ENCODE results near the gene NAA10.

Gene NAA10

DNA sequence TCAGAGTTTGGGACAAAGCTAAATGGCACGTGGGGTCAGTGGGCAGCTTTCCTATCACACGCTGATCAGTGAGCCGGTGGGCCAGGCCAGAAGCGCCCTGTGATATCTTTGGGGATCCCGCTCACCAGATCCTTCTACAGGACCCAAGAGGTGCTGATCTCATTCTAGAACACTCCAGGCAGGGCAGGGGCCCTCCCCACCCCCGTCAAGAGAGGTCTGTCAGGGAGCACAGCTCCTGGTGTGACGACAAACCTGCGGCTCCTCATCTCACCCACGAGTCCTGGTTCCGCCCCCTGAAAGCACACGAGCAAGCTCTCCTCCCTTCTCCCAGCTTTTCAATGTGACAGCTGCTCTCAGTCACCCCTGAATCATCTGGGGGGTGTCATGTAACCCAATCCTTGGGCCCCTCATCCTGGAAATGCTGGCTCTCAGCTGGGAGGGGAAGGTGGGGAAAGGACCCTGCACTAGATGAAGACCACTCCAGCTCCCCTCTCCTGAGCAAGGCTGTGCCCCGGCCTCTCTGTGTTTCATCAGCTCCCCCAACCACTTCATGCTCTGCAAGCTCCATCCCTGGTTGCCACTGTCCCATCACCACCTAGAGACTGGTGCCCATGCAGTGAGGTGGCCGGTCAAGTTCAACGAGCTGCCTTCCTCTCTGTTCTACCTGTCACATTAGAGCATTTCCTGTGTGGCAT, 32.2 kb upstream of the NAA10 start:
- DNase-seq (ENCODE audit: low read depth) = no peak

DNA sequence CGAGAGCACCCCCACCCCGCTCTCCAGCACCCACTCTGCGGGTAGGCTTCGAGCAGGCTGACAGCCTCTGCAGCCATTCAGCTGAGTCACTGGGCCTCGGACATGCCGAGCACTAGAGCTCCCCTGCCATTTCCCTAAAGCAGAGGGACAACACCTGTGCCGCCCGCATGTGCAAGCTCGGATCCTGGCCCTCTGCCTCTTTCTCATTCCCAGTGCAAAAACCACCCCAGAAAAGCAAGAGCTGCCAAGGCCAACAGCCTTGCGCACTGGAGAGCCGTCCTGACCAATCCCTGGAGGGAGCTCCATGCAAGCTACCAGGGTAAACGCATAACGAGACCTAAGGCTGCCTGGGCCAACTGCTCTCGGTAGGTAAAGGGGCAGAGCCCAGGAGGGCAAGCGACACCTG, 31.4 kb upstream of the NAA10 start:
- DNase-seq (ENCODE audit: low read depth) = no peak

DNA sequence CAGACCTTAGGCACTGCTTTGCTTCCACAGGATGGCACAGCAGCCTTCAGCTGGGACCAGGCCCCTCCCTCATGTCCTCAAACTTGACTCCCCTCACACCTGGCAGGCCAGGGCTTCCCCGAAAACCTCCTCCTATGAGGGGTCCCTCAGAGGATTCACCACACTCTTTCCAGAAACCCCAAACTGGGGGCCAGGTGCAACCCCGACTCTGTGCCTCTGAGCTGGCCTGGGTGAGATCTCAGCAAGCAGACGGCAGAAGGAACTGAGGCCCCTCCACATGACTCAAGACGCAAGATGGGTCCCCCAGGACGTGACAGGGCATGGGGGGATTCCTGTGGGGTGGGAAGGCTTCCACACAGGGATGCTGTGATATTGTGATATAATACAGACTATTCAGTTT, 30.6 kb upstream of the NAA10 start:
- no peak for DNase-seq (ENCODE audit: low read depth)

DNA sequence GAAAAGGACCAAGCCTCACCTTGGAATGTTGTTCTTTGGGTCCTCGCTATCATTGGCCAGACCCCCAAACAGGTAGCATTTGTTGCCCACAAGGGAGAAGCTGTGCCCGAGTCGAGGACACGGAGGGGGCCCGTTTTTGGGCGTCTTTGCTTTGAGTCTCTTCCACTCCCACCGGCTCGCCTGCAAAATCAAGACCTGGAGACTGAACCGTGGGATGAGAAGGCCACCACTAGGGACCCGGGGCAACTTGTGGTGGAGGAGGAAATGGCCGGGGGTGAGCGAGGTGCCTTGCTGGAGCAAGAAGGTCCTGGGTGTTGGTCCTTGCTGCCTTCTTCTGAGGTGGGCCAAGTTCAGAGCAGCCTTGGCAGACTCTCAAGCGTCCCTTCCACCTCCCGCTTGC, 29.3 kb upstream of the NAA10 start:
- no peak for DNase-seq (ENCODE audit: low read depth)

DNA sequence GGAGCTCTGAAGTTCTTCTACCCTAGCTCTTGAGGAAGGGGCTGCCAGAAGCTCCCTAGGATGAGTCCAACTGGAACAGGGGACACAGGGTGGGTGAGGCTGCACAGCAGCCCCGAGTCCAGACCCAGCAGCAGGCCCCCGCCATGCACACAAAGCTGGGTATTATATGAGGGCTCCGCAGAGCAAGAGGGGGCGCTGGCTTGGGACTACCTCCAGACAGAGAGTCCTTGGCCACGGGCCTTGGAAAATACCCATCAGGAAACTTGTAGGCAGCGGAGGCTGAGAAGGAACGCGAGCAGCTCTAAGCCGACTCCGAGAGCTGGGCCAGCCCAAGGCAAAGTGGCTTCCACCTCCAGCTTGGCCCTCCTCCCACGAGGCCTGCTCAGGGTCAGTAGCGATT, 28.7 kb upstream of the NAA10 start:
- no peak for DNase-seq (ENCODE audit: low read depth)

DNA sequence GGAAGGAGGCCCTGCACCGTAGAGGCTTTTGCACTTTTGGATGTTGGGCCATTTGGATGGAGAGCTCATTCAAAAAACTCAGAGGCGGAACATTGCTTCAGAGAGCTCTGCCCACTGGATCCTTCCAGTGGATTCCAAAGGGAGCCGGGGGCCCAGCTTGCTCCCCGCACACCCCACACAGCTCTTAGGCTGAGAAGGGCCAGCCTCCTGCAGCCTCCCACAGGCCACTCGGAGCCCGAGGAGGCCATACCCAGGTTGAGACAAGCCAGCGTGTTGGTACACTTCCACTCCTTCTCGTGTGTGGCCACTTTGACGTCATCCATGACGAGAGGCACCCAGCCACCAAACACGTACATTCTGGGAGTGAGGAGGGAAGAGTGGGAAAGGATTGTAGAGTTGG, 26.5 kb upstream of the NAA10 start:
- DNase-seq (ENCODE audit: low read depth) = no peak

DNA sequence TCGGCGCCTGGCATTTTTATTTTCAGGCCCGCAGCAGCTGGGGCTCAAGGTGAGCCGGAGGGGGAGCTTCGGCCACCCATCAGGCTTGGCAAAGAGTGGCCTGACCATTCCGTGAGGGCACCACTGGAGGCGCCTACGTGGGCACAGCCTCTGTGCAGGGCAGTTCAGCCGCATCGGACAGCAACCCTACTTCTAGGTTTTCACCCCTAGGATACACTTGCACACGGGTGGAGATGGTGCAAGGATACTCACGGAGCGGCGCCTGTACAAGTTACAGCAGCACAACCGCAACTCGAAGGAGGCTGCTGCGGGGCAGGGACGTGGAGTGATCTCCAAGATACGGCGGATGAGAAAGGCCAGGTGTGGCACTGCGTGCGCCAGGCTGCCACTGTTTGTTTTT, 25.9 kb upstream of the NAA10 start:
- no peak for DNase-seq (ENCODE audit: low read depth)

DNA sequence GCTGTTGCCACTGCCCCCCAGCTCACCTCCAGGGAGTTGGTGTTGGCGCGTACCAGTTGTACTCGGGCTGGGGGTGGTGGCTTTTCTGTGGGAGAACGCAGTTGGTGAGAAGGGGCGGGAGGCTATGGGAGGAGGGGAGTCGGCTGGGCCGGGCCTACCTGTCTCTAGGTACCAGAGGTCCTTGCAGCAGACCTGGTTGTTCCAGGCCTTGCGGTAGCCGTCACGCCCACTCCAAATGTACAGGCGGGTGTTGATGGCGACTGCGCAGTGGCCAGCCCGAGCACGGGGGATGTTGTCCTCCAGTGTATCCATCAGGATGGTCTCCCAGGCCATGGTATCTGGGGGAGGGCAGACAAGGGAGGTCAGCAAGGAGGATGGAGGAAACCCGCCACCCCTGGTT, 25.2 kb upstream of the NAA10 start:
- DNase-seq (ENCODE audit: low read depth) = no peak

DNA sequence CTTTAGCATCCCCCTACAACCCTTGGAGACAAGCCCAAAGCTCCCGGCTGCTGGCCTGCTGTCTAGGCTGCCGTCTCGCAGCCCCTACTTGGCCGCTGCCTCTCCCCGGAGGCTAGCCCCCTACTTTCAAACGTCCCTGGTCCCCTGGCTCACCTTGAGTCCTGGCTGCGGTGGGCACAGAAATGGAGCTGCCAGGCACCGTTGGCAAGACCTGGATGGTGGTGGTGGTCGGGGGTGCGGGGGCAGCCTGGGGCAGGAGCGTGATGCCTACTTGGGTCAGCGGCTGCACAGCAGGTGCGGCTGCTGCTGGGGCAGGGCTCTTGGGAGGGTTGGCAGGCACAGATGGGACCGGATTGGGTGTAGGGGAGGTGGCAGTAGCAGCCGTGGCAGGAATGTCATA, 24.8 kb upstream of the NAA10 start:
- no peak for DNase-seq (ENCODE audit: low read depth)

DNA sequence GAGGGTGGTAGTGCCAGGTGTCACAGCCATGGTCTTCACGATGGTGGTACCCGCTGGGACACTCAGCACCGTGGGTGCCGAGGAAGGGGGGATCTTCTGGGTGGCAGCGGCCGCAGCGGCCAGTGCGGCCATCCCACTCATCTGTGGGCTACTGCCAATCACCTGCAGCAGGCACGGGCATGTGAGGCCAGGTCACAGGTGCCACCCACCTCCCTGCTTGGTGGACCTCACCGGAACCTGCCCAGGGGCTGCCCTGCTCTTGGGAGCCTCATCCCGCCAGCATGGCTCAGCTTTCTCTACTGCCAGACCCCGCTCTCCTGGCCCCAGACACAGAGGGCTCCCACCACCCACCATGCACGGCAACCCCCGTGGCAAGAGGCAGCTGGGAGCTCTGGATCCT, 23.8 kb upstream of the NAA10 start:
- DNase-seq (ENCODE audit: low read depth) = no peak

DNA sequence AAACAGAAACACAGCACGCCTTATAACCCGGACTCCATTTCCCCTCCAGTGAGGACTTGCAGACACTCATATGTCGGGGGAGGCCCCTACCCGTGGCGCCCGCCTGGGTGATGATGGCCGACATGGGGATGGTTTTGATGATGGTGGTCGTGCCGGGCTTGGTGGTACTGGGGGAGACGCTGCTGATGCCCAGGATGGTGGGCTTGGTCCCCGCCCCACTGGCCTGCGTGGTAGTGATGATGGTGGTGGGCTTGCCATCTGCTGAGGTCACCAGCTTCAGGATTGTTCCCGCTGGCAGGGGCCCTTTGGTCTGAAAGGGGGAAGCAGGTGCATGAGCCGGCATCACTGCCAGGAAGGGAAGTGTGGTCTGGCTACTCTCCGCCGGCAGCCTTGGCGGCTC, 22.4 kb upstream of the NAA10 start:
- DNase-seq (ENCODE audit: low read depth) = no peak

DNA sequence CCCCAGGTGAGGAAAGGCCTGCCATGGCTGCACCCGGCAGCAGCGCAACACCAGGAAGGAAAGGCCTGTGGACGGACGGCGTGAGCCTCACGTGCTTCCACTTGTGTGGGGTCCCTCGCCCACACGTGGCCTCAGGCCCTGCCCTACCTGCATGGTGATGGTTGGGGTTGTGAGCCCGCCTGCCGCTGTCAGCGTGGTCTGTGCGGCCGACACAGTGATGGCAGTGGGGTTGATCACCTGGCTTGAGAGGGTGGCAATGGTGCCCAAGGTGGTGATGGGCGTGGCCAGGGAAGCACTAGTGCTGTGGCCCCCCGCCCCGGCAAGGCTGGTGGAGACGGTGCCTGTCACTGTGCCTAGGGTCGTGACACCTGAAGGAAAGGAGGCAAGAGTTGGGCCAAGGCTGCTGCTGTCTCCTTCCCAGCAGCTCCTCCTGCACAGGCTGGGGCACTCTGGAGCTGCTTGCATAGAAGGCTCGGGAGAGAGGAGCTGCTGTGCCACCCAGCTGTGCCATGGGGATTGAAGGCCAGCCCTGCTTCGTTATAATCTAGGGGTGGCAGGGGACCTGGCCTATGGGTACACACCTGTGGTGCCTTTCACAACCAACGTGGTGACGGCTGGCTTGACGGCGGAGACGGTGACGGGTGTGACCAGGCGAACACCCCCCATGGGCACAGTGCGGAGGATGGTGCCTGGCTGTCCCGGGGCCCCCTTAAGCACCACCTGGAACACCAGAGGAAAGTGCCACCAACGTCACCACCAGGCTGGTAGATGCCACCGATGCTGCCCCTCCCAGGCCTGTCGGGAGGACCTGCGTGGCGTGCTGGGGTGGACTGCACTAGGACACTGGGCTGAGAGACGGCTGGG, 21.4 kb upstream of the NAA10 start:
- no peak for DNase-seq (ENCODE audit: low read depth)

DNA sequence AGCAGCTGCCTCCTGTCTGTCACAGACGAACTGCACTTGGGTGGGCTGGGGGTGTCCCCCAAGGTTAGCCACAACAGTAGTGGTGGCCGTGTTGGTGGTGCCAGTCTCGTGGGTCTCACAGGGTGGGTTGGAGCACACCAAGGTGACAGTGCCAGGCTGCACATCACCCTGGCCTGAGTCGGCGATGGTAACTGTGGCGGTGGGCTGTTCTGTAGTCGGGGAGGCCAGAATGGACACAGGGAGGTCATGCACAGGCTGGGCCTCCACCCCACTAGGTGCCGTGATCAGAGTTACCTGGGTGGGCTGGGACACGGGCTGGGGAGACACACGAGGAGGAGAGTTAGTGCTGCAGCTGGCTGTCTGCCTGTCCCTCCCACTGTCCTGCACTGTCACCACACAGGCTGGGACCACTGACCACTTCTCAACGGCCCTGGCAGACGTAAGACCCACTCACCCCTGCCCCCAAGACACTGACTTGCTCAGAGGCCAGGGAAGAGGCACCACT, 20.4 kb upstream of the NAA10 start:
- no peak for DNase-seq (ENCODE audit: low read depth)

DNA sequence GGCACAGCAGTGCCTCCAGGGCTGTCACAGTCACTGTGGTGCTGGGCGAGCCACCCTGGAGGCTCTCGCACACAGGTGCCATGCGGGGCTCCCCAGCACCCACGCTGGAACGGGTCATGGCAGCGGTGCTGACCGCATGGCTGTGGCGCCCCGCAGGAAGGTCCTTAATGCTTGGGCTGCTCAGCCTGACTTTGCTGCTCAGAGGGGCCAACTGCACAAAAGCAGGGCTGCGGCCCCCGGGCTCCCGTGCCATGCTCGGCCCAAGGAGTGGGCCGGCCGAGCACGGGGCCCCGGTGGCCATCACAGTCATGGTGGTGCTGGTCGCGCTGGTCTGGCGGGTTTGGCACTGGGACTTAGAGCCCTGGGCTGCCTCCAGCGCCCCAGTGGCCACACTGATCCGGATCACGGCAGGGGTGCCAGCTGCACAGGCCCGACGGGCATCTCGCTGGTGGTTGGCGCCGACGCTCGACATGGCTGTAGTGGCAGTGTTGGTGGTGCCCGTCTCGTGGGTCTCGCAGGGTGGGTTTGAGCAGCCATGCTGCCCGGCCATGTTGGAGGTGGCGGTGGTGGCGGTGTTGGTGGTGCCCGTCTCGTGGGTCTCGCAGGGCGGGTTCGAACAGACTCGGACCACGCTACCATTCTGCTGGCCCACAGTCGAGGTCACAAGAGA, 19.9 kb upstream of the NAA10 start:
- no peak for DNase-seq (ENCODE audit: low read depth)

DNA sequence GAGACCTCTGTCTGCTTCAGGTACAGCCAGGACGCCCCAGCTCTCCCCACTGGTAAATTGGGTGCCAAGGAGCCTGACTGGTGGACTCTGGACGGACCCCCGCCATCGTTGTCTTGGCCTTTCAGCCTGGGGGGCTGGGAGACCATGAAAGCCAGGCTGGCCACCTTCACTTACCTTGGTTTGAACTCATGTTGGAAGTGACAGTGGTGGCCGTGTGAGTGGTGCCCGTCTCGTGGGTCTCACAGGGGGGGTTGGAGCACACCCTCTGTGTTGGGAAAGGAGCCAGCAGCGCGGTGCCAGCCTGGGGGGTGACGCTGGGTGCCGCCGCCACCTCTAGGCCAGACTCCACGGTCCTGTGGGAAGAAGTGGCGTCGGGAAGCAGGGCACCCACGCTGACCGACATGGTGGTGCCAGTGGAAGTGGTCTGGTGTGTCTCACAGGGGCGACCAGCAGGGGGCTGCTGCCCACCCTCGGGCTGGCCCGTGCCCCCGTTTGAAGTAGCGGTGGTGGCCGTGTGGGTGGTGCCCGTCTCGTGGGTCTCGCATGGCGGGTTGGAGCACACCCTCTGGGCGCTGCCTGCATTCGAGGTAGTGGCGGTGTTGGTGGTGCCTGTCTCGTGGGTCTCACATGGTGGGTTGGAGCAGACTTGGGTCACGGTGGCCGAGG, 19.2 kb upstream of the NAA10 start:
- DNase-seq (ENCODE audit: low read depth) = no peak

DNA sequence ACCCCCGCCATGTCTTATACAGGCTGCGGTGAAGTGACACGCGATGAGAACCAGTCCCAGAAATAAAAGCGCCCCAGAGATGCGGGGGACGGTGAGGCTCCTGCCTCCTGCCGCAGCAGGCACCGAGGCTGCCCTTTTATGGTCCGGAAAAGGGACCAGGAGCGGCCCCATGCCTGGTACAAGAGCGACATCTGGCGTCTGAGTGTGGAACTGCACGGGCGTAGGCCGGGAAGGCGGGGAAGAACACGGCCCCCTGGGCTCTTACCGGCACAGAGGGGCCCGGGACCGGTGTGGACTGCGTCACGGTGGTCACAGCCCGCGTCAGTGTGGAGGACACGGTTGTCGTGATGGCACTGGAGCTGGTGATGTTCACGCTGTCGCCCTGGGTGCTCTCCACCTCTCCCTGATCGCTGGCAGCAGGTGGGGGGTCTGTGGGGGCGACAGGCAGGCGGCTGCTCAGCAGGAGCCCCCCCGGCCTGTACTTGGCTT, 18.5 kb upstream of the NAA10 start:
- no peak for DNase-seq (ENCODE audit: low read depth)

DNA sequence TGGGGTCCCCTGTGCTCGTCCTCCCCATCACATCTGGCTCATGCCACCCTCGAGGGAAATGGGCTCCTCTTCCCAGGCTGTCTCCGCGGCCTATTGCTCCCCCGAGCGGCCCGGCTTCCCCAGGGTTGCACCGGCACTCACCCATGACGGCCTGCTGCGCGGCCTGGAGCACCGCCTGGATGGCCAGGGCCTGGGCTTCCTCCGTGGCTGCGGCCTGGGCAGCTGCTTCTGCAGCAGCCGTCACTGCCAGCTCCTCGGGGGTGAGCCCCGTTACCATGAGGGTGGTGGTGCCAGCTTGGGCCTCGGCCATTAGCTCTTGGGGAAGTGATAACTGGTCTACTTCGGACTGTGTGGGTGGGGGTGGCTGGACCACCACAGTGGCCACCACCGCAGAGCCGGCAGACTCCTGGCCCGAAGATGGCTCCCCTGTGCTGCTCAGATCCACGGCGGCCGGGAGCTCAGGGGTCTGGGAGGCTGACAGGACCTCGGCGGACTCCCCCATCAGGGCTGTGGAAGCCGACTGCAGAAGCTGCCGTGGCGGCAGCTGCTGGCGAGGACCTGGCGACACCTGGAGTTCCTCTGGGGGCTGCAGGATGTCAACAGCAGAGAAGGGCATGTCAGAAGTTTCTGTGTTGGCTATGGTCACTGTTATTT, 17.7 kb upstream of the NAA10 start:
- DNase-seq (ENCODE audit: low read depth) = no peak

DNA sequence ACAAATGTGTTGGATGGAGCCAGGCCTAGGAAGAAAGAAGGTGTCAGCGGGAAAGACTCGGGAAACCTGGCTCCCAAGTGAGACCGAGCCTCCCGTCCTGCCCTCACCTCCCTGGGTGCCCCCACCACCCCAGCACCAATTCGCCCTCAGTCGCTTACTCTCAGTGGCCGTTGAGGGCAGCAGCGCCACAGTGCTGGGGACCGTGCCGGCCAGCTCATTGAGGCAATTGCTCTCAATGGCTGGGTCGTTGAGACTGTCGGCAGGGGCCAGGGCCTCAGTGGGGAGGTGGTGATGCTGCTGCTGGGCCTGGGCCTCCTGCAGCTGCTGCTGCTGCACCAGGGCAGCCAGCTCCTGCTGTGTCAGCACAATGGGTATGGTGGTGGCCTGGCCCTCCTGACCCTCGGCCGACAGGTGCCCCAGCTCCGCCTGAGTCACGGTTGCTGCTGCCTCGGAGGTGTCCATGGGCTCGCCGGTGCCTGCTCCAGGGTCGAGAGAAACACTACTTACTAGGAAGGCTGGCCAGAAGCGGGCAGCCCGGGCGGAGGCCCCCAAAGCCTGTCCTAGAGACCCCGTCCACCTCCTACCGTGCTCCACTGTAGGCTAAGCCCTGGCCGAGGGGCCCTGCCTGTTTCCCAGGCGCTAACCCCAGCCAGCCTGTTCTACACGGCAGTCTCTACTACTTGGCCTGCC, 17.0 kb upstream of the NAA10 start:
- DNase-seq (ENCODE audit: low read depth) = no peak

DNA sequence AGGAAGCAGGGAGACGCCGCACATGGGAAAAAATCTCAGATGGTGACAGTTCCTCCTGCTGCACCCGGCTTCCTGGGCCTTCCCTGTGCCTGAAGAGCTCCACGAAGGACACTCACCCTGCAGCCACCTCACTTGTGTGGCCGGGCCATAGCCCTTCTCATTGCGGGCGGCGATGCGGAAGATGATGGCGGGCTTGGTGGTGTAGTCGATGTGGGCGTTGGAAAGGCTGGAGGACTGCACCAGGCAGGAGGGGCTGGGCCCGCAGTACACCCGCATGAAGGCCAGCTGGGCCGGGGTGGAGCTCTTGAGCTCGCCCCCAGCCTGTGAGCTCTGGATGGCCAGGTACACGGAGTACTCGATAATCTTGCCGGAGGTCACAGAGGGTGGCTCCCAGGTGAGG, 15.3 kb upstream of the NAA10 start:
- no peak for DNase-seq (ENCODE audit: low read depth)

DNA sequence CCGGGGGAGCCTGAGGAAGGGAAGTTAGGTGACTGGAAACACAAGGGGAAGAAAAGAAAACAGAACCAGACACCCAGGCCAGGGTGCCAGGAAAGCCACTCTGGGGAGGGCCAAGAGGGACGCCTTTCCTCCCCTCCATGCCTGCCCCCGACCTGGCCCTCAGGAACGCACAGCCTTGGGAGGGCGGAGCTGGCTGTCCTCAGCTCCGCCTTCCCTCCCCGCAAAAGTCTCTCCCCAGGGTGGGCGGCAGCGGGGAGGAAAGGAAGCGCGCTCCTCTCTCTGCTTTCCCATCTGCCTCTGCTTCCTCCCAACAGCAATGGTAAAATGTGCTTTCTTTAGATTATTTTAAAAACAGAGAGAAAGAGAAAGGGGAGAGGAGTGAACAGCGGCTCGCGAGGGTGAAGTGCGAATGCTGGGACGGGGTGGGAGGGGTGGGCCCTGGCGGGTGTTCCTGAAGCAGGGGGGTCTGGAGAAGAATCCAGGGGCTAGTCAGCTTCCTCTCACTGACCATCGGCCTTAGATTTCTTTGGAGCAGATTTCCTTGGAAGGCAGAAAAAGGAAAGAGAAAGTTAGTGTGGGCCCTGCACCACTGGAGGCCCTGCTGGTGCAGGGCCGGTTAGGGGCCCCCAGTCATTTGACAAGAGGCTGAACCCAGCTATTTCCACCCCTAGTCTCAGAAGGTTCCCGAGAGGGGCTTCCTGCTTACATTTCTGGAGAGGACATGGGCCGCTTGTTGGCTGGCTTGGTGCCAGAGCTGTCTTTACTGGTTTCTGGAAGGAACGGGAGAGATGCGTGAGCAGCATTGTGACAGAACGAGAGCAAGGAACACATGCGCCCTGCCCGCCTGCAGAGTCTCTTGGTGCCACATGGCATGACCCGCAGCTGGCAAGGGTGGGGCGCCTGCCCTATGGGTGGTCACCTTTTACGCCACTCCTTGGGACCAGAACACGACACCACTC, 14.3 kb upstream of the NAA10 start:
- DNase-seq (ENCODE audit: low read depth) = no peak
